Fibroblast of lung (primary cell): ENCODE measurements around the gene CST7.

Source experiments
- EZH2 ChIP-seq: IDR thresholded peaks from 2 replicates; pipeline ENCODE4 v1.5.1; 2012; ENCODE audit warnings: low read length, control low read depth, mild to moderate bottlenecking; ENCODE audit errors: missing control alignments
- TF ChIP-seq, protein P1 (sequence below), 2 donors: IDR thresholded peaks in 1 of 2; conservative IDR thresholded peaks in 1 of 2; 1 replicate in 1 of 2; 2 replicates in 1 of 2; pipeline ENCODE4 v1.5.1; 2011 to 2012; ENCODE audit warnings: low read length in 2 of 2, control low read depth in 1 of 2, inconsistent platforms in 1 of 2, low read depth in 1 of 2, mild to moderate bottlenecking in 1 of 2

DNA sequence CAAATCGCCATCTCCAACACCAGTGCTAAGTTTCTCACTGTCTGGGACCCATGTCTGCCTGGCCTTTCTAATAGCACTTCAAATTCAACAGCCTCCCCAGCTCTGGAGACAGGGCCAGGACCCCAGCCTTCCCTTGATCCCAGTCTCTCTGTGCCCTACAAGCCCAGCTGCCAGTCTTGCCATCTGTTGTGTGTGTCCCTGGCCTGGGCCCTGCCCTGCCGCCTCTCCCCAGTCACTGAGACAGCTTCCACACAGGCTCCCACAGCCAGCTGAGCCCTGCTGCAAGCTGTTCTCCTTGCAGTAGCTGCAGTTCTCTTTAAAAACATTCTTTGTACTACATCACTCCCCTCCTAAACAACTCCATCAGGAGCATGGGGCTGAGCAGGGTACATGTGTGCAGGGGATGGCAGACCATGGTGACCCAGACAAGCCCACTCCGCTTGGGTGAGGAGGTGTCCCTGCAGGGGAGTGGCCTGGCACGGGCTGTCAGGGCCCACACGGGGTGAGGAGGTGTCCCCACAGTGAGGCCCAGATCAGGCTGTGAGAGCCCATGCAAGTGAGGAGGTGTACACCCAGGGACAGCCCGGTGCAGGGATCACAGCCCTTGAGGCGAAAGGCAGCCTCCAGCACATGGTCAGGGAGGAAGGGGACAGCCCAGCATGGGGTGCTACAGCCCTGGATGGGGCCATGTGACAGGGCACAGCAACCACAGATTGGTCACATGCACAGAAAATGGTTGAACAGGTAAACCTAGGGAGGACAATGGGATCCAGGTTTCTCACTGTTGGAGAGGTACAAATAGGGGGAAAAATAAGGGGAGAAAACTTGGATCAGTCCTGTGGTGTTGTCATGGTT lies 16.2 kb downstream of the CST7 start:
- TF ChIP-seq, protein P1, sequence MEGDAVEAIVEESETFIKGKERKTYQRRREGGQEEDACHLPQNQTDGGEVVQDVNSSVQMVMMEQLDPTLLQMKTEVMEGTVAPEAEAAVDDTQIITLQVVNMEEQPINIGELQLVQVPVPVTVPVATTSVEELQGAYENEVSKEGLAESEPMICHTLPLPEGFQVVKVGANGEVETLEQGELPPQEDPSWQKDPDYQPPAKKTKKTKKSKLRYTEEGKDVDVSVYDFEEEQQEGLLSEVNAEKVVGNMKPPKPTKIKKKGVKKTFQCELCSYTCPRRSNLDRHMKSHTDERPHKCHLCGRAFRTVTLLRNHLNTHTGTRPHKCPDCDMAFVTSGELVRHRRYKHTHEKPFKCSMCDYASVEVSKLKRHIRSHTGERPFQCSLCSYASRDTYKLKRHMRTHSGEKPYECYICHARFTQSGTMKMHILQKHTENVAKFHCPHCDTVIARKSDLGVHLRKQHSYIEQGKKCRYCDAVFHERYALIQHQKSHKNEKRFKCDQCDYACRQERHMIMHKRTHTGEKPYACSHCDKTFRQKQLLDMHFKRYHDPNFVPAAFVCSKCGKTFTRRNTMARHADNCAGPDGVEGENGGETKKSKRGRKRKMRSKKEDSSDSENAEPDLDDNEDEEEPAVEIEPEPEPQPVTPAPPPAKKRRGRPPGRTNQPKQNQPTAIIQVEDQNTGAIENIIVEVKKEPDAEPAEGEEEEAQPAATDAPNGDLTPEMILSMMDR (conservative IDR thresholded peaks at IDR 0.05 in 1 of 2, IDR thresholded peaks at IDR 0.05 in 1 of 2; ENCODE audit: low read depth in 1 of 2, low read length in 2 of 2) = no peak
- no peak for TF ChIP-seq EZH2
